HG03097 (cell line): Measurements from ENCODE around the gene RGS9BP.

Experiments used
- ATAC-seq: cut with Tn5 transposase; IDR thresholded peaks from one replicate; pipeline ENCODE4 v1.9.1; 2021; ENCODE audit not compliant: unreplicated experiment, low FRiP score

Gene RGS9BP

GRCh38 chr19:32669310-32669709 lies 6.3 kb upstream of the RGS9BP start:
- no peak for ATAC-seq

- ATAC-seq: no peak
Observed at GRCh38 chr19:32671883-32672593, 3.6 kb upstream of the RGS9BP start.

- no peak for ATAC-seq
Observed at GRCh38 chr19:32672841-32673240, 2.8 kb upstream of the RGS9BP start.

GRCh38 chr19:32673573-32673972 lies 2.1 kb upstream of the RGS9BP start:
- ATAC-seq: no peak

GRCh38 chr19:32674153-32674930 lies 1.3 kb upstream of the RGS9BP start:
- ATAC-seq: no peak

GRCh38 chr19:32674931-32675719 lies 523 bp upstream of the RGS9BP start, which contains the start of gene ANKRD27:
Gene ANKRD27 (minus strand): TSS chr19:32675180. CDS start chr19:32659015, 16,165 bp downstream.
- peak; percentile 97 for ATAC-seq

GRCh38 chr19:32676186-32676894 lies 692 bp downstream of the RGS9BP start:
- no peak for ATAC-seq

GRCh38 chr19:32676895-32677359 lies 1.3 kb downstream of the RGS9BP start:
- no peak for ATAC-seq

- ATAC-seq: no peak
Observed at GRCh38 chr19:32677657-32678056, 2.0 kb downstream of the RGS9BP start.

GRCh38 chr19:32680986-32681385 lies 5.3 kb downstream of the RGS9BP start:
- no peak for ATAC-seq

- no peak for ATAC-seq
Observed at GRCh38 chr19:32682317-32682716, 6.7 kb downstream of the RGS9BP start.

- no peak for ATAC-seq
Observed at GRCh38 chr19:32686847-32687475, 11.3 kb downstream of the RGS9BP start.

- no peak for ATAC-seq
Observed at GRCh38 chr19:32687681-32688080, 12.0 kb downstream of the RGS9BP start.

- ATAC-seq: no peak
Observed at GRCh38 chr19:32688311-32688710, 12.7 kb downstream of the RGS9BP start.

GRCh38 chr19:32691291-32691951 lies 15.8 kb downstream of the RGS9BP start, which contains the start of gene NUDT19:
Gene NUDT19 (plus strand): TSS chr19:32691821. CDS start chr19:32691961, 140 bp downstream.
- ATAC-seq: peak; percentile 83

- ATAC-seq: peak; percentile 43
Observed at GRCh38 chr19:32691952-32692726, 16.5 kb downstream of the RGS9BP start.

- peak; percentile 13 for ATAC-seq
Observed at GRCh38 chr19:32692727-32693061, 17.0 kb downstream of the RGS9BP start.
